DMS 273 treated with DMSO at 0.1 percent for 48 hours (cell line): ENCODE measurements around the gene ZNF821.
"Not testable (repeated sequence)": the region's sequence is repeated elsewhere in the genome, so short reads cannot be mapped to it uniquely, and the experiment has no call there.

Source experiments
- DNase-seq: peaks from one replicate; lab custom pipeline; 2025; lab: John Stamatoyannopoulos, UW

ZNF821 gene

DNA sequence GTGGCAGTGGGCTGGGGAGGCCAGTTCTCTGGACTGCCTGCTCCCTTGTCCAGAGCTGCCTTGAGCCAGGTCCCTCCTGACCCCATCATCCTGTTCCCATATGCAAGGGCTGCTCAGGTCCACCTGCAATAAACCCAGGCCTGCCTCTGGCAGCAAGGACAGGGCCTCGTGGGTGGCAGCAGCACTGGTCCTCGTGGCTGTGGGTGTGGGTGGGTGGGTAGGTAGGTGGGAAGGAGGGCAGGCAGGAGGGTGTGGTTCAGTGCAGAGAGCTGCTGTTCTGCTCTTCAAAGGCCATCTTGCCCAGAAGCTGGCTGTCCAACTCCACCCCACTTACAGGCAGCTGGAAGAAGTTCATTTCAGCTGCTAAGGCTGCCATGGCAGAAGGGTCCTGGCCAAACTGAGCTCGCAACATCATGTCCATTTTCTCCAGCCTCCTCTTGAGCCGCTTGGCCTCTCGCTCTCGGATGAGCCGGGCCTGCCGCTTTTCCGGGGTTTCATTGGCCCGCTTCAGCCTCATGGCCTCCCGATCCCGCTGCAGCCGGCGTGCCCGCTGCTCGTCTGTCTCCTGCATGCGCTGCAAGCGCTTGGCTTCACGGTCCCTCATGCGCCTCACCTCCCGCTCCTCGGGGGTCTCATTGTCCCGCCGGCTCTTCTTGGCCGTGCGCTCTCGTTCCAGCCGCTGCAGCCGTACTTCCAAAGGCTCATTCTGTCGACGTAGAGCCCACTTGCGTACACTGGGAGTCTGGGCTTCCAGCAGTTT is 24.0 kb downstream of the ZNF821 start:
- DNase-seq = no peak

DNA sequence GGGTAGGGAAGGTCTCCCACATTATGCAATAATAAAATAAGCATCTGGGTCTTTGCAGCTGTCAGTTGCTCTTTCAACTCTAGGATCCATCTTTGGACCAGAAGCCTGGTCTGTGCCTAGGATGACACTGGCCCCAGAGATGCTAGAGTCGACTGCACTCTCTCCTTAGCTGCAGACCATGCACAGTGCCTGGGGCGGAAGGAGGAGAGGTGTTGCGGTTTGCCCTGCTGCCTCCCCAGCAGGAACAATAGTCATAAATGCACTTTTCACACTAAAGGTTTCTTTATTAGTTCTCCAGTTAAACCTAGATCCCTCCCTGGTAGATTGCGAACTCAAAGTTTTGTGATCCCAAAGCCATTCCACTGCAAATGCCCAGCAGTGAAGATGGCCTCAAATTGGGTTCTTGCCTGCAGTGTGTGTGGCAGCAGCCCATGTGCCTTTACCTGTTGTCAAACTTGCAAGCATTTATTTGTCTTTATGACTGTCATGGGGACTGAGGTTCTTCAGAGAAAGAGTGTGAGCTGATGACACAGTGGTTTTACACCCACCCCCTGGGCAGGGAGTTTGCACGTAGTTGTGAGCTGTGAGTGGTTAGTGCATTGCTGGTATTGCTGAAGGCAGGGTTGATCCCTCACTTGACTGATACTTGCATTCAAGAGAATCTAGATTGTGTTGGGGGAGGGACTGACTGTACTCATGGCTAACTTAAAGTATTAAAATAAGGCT is 27.9 kb downstream of the ZNF821 start:
- DNase-seq = no peak

- DNase-seq = no peak
Measured at GRCh38 chr16:71854369-71854948, 29.5 kb downstream of the ZNF821 start.

- no peak for DNase-seq
Measured at GRCh38 chr16:71853413-71853812, 30.6 kb downstream of the ZNF821 start.

- DNase-seq = no peak
Measured at GRCh38 chr16:71852561-71852960, 31.4 kb downstream of the ZNF821 start.

DNA sequence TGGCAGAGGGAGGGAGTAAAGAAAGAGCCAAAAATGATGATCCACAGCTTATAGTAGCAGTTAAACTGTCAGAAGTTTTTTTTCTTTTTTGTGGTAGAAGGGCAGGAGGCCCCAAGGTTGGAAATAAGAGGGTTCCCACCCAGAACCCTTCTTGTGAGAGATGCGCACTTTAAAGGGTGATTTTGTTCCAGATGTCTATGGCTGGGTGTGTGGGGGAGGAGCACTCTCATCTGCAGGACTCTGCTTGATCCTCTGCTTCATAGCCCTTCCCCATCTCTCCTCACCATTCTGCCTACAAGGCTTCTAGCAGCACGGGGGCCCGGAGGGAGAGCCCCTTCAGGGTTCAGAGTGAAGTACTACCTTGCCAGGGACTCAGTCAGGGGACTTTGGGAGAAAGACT is 31.8 kb downstream of the ZNF821 start:
- DNase-seq = no peak

DNA sequence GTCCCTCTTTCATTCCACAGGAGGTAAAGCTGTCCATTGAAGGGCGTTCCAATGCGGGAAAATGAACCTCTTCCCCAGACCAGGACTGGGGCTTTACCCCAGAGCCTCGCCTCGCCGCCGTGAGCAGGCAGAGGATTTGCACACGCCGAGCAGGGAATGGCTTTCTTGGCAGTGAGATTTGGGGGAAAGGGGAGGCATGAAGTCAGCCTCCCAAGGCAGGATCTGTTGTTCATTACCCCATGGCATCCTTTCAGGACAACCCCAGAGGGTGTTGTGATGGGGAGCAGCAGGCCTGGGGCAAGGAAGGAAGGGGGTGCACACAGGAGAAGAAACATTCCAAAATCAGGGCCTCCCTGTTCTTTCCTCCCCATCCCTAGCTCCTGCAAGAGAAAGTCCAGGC is 32.2 kb downstream of the ZNF821 start:
- no peak for DNase-seq

GRCh38 chr16:71848622-71849021 is 35.4 kb downstream of the ZNF821 start:
- no peak for DNase-seq

GRCh38 chr16:71847096-71847495 is 36.9 kb downstream of the ZNF821 start:
- DNase-seq = no peak

DNA sequence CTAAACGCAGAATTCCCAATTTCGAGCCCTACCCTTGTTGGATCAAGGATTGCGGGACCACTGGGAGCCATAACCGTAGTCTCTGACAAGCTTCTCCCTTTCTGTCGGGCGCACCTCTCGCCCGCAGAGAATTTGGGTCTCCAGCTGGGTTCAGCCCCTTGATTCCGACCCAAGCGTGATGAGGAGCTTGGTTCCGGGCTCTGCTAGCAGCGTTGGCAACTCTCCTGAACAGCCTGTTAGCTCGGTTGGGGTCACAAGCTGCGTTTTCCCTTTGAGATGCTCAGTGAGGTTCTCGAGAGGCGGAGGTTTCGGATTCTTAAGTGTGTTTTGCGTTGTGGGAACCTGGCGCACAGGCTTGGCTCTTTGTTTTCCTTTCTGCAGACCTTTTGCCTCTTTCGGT is 37.6 kb downstream of the ZNF821 start:
- DNase-seq = no peak

DNA sequence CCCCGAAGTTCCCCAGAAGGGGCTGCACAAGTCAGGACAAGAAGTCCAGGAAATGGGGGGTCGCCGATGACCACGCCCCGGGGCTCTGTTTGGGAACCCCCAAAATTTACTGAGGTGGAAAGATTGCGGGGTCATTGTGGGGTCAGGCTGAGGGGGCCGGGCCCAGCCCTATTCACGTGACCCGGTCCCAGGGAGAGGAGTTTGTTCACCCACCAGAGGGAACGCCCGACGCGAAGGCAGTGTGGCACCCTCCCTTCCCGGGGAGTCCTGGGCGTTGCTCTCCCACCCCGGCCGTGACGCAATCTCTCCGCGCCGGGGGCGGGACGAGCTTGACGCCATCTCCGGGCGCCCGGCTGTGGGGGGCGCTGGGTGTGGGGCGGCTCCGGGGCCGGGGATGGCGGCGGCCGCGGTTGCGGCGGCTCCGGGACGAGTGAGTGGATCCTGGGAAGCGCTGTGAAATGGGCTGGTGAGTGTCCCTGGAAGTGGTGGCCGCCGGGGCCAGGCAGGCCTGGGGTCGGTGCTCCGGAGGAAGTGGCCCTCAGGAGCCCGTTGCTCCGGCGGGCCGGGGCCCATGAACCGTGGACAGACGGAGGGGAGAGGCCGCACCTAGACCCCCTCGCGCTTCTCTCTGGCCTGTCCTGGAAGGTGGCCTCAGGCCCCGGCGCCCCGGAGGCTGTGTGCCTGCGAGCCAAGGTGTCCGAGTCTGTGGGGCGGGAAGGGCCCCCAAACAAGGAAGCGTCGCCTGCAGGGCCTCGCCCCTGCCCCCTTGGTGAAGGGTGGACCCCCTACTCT is 38.1 kb downstream of the ZNF821 start, which contains the start of gene ATXN1L:
Gene ATXN1L, plus strand, starts transcription at position 338 of the 792 bp plus-strand sequence. CDS start 3,765 bp downstream, outside the sequence.
- peak; percentile 55 for DNase-seq

DNA sequence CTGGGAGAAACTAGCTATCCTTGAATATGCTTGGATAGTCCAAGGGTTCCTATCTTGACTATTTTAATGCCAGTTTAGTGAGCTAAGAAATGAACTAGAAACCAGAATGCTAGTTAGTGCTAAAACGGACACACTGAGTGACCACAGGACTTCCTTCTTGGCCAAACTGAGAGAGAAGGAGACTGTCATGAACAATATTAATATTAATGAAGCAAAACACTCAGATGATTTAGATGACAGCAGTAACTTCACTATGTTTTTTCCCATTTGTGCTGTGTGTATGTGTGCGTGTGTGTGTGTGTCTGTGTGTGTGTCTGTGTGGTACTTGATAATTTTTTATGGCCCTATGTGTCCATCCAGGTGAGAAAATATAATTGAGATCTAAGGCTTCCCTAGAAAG is 40.4 kb downstream of the ZNF821 start:
- no peak for DNase-seq

DNA sequence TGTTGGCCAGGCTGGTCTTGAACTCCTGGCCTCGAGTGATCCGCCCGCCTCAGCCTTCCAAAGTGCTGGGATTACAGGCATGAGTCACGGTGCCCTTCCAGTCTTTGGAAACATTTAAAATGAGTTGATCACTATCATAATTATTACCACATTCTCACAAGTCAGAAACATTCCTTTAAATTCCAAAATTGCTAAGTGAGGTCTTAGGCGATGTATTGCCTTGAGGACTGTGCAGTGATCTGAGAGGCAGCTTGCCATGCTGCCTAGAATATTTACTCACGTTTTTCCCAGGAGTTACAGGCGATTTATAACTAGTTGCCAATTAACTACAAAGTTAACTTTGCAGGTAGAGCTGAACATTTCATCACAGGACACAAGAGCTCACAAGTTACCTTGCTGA is 43.9 kb downstream of the ZNF821 start:
- no peak for DNase-seq

DNA sequence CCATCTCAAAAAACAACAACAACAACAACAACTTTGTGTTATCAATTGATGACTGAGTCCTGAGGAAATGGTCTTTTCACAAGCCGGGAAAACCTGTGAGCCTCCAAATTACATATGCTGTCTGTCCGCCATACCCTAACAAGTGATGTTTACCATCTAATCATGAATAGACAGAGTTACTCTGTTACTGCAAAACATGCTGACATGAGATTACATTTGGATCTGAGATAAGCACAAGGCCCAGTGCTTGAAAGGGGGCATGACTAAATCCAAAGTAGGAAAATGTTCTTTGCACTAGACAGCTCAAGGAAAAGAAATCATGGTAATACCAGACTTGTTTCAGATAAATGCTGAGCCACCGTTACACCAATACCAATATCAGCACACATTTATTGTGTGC is 46.8 kb downstream of the ZNF821 start:
- DNase-seq = no peak

DNA sequence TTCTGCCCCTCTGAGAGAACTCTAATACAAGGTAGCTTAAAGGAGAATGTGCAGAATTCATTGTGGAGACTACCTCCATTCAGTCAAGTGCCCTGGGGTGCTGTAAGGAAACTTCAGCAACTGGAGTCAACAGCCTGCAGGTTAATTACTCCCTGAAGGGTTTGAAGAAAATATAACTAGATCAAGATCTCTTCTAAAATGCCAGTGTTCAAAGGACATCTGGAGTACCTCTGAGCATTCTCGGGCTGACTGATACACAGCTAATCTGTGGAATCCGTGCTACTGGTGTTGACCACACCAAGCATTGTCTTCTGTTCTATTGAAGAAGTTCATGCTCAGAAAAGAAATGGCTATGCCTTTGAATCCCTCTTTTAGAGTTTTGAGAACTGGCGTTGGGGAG is 49.7 kb downstream of the ZNF821 start:
- no peak for DNase-seq

- not testable (repeated sequence) for DNase-seq
Measured at GRCh38 chr16:71832112-71832511, 51.9 kb downstream of the ZNF821 start.

GRCh38 chr16:71831698-71832097 is 52.3 kb downstream of the ZNF821 start:
- not testable (repeated sequence) for DNase-seq

DNA sequence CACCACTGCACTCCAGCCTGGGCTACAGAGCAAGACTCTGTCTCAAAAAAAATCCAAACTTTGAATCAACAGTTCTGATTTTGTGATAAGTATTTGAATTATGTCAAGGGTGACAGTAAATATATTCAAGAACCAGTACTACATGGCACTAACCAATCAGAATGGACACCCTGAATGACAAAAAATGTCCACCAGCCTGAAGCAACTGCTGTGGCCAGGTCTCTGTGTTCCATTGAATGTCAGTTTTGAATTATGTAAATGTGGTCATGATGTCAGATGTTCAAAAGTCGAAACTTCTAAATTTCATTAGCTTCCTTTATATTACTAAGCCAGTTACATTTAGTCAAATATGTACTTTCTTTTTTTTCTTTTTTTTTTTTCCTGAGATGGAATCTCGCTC is 53.6 kb downstream of the ZNF821 start:
- no peak for DNase-seq

DNA sequence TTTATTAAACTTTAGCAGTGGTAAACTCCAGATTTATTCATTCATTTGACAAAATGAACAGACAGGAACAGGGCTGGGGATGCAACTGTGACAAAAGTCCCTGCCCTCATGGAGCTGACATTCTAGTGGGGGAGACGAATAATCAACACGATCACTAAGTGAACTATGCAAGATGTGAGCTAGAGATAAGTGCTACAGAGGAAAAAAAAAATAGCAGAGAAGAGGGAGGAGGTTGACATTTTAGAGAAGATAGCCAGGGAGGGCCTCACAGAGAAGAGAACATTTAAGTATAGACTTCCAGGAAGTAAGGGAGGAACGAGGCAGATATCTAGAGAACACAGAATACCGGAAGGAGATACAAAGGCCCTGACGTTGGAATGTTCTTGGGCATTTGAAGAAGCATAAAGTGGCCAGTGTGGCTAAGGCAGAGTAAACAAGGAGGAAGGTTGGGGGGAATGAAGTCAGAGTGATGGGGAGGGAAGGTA is 57.4 kb downstream of the ZNF821 start:
- no peak for DNase-seq

DNA sequence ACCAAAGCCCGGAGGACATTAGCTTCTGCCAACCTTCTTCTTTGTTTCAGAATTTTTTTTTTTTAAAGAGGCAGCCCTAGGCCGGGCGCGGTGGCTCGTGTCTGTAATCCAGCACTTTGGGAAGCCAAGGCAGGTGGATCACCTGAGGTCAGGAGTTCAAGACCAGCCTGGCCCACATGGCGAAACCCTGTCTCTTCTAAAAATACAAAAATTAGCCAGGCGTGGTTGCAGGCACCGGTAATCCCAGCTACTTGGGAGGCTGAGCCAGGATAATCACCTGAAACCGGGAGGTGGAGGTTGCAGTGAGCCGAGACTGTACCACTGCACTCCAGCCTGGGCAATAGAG is 66.9 kb downstream of the ZNF821 start:
- not testable (repeated sequence) for DNase-seq

DNA sequence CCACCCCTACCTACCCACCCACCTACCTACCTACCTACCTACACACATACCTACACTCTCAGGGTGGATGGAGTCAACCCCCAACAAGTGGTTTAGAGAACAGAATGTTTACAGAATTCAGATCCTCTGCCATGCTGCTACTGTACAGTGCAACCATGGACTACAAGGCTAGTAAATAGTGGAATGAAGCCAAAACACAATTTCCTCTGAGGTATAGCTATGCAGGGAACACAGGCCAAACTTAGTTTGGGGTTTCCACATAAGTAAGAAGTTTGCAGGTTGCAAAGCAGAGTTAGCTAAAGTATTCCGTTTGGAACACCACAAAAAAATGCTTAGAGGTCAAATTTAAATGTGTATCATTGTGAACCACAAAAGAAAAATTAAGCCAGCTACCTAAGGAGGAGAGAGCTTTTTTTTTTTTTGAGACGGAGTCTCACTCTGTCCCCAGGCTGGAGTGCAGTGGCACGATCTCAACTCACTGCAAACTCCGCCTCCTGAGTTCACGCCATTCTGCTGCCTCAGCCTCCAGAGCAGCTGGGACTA is 72.7 kb downstream of the ZNF821 start:
- DNase-seq = no peak

- DNase-seq = not testable (repeated sequence)
Measured at GRCh38 chr16:71810155-71810530, 73.8 kb downstream of the ZNF821 start.
